Activated T-cell treated with anti-CD3 and anti-CD28 coated beads, Interleukin-2, amount 50 U/mL, for 72 hours (primary cell): ENCODE results near the gene DHCR24. TPM values are rescaled to one million over a fixed set of nuclear protein-coding genes. Genes with fewer than 3 reads are reported as not detected.

ENCODE experiments used
- ATAC-seq, 2 donors: fragments of 150-1000 bp; cut with Tn5 transposase; replicated peaks in 1 of 2; 2 replicates each; pipeline ENCODE4 v1.10.0; 2021; ENCODE audit warnings: moderate library complexity in 2 of 2, mild to moderate bottlenecking in 1 of 2
- DNase-seq, 2 donors: peaks; one replicate each; pipeline ENCODE4 v3.0.0; 2021 to 2022; ENCODE audit warnings: mixed read lengths in 1 of 2
- H3K27ac Mint-ChIP-seq: one replicate; pipeline ENCODE4 v1.8.0; 2022; ENCODE audit warnings: mild to moderate bottlenecking, moderate library complexity, mixed read lengths
- H3K27me3 Mint-ChIP-seq: one replicate; pipeline ENCODE4 v1.8.0; 2022; ENCODE audit warnings: low read depth, mixed read lengths
- H3K36me3 Mint-ChIP-seq, 2 donors: one replicate each; pipeline ENCODE4 v1.8.0; 2022; ENCODE audit warnings: mixed read lengths in 2 of 2, mild to moderate bottlenecking in 1 of 2; ENCODE audit not compliant: insufficient read depth in 2 of 2
- H3K4me1 Mint-ChIP-seq: one replicate; pipeline ENCODE4 v1.8.0; 2022; ENCODE audit warnings: low read depth, mixed read lengths
- H3K4me3 Mint-ChIP-seq, 2 donors: one replicate each; pipeline ENCODE4 v1.8.0; 2022; ENCODE audit warnings: mild to moderate bottlenecking in 2 of 2, mixed read lengths in 2 of 2, moderate library complexity in 2 of 2
- H3K9me3 Mint-ChIP-seq, 2 donors: one replicate each; pipeline ENCODE4 v1.8.0; 2022; ENCODE audit warnings: mixed read lengths in 2 of 2
- total RNA-seq, 2 donors: library from RNA; stranded (reverse); gene quantifications; one replicate each; pipeline ENCODE4 v1.2.3, GENCODE V29; 2022

The DHCR24 gene
- total RNA-seq, 2 donors from 2014 or later, result 17.3 to 17.7 TPM

DNA sequence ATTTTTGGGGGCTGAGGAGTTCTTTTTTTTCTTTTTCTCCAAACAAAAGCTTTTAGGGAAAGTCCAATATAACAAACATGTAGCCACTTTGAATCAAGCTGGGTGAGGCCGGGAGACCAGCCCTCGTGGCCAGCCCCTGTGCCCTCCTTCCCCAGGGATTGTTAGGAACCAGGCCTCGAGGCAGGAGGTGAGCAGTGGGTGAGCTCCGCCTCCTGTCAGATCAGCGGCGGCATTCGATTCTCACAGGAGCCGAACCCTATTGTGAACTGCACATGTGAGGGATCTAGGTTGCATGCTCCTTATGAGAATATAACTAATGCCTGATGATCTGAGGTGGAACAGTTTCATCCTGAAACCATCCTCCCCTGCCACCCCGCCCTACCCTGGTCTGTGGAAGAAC lies 44.0 kb downstream of the DHCR24 start:
- no peaks in the 10 kb centered on the region for H3K9me3 Mint-ChIP-seq
- H3K27ac Mint-ChIP-seq, result no peak overlapping the region
- no peak overlapping the region for H3K4me3 Mint-ChIP-seq
- ATAC-seq, result no peak
- H3K4me1 Mint-ChIP-seq, result no peaks in the 10 kb centered on the region
- H3K36me3 Mint-ChIP-seq, result no peaks in the 10 kb centered on the region
- H3K27me3 Mint-ChIP-seq, result no peaks in the 10 kb centered on the region
- DNase-seq, result no peak

GRCh38 chr1:54842206-54842915 lies 44.6 kb downstream of the DHCR24 start:
- Mint-ChIP-seq H3K4me1 (no peaks in the 10 kb centered on the region), H3K27me3 (no peaks in the 10 kb centered on the region), H3K9me3 (no peaks in the 10 kb centered on the region), H3K36me3 (no peaks in the 10 kb centered on the region), H3K27ac (no peak overlapping the region), H3K4me3 (no peak overlapping the region)
- ATAC-seq, result no peak
- no peak for DNase-seq

- no peaks in the 10 kb centered on the region for H3K27me3 Mint-ChIP-seq
- H3K4me1 Mint-ChIP-seq, result no peaks in the 10 kb centered on the region
- H3K36me3 Mint-ChIP-seq, result no peaks in the 10 kb centered on the region
- ATAC-seq (no peak), DNase-seq (no peak)
- no peak overlapping the region for H3K27ac Mint-ChIP-seq
- no peak overlapping the region for H3K4me3 Mint-ChIP-seq
- H3K9me3 Mint-ChIP-seq, result no peaks in the 10 kb centered on the region
Measured at GRCh38 chr1:54839824-54840223, 47.2 kb downstream of the DHCR24 start.

DNA sequence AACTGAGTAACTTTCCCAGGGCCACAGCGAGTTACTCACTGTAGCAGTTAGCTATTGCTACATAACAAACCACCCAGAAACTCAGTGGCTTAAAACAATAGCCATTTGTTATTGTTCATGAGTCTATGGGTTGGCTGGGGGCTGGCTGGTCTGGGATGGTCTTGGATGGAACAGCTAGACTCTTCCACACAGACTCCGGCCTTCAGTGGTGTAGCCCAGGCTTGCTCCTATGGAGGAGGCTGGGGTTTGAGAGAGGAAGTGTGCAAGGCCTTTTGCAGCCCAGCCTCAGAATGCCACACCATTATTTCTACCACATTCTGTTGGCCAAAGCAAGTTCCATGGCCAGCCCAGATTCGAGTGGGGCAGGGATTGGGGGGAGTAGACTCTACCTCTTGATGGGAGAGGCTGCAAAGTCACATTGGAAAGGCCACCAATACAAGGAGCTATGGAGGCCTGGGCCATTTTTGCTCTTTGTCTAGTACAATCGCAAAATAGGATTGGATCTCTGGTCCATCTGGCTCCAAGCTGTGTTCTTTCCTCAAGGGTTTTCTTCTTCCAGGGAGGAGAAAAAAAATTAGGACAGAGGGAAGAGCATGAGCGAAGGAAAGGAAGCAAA lies 48.3 kb downstream of the DHCR24 start:
- DNase-seq, result no peak
- H3K4me3 Mint-ChIP-seq, result no peak overlapping the region
- no peaks in the 10 kb centered on the region for H3K9me3 Mint-ChIP-seq
- no peak for ATAC-seq
- no peaks in the 10 kb centered on the region for H3K36me3 Mint-ChIP-seq
- H3K27ac Mint-ChIP-seq, result no peak overlapping the region
- no peaks in the 10 kb centered on the region for H3K27me3 Mint-ChIP-seq
- H3K4me1 Mint-ChIP-seq, result no peaks in the 10 kb centered on the region

DNA sequence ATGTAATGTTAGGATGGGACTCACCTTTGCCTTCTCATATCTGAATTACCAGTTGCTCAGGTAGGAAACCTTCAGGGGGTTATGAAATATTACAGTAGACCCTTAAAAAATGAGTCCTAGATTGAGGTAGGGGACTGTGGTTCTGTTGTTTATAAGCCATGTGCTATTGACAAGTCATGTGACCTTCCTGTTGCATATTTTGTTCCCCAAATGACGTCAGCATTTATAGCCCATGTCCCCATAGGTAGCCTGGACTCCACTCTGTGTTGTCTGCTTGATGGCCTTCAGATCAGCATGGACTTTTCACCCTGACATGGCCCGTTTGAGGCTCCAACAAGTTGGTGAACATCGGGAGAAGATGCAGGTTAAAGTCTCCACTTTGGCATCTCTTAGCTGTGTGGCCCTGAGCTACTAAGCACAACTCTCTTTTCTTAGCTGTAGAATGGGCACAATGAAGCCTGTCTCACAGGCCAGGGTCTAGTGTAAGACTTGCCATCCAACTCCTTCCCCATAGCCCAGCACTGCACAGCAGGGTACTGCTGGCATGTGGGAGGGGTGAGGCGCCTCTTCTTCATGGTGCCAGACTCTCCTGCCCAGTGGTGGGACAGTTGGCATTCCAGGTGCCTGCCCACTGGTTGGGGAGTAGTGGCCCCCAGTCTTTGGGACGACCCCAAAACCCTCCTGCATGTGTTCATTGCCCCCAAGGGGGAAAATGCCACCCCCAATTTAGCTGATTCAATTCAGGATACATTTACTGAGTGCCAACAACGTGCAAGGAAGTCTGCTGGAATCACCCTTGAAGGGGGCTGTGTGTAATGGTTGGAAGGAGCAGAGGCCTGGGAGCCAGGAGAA lies 49.8 kb downstream of the DHCR24 start:
- no peaks in the 10 kb centered on the region for H3K27me3 Mint-ChIP-seq
- H3K27ac Mint-ChIP-seq, result no peak overlapping the region
- no peak for ATAC-seq
- H3K4me1 Mint-ChIP-seq, result no peaks in the 10 kb centered on the region
- no peaks in the 10 kb centered on the region for H3K9me3 Mint-ChIP-seq
- H3K36me3 Mint-ChIP-seq, result no peaks in the 10 kb centered on the region
- no peak overlapping the region for H3K4me3 Mint-ChIP-seq
- DNase-seq, result no peak

DNA sequence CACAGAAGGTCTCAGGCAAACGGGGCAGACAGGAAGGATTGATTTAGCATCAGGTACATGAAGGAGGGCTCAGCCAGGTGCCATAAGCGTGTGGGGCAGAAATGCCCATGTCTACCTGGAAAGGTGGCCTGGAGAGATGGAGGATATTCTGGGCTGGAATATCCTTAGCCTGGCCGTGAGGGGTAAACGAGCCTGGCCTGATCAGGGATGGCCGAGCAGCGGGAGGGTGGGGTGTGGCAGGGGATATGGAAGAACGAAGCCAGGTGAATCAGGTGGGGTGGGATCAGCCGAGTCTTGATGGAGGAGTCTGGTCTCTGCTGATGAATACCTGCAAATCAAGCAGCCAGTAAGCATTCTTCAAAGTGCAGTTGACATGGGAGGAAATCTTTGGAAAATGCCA lies 50.4 kb downstream of the DHCR24 start:
- no peaks in the 10 kb centered on the region for H3K36me3 Mint-ChIP-seq
- no peak overlapping the region for H3K4me3 Mint-ChIP-seq
- no peak for ATAC-seq
- no peaks in the 10 kb centered on the region for H3K4me1 Mint-ChIP-seq
- no peak overlapping the region for H3K27ac Mint-ChIP-seq
- H3K27me3 Mint-ChIP-seq, result no peaks in the 10 kb centered on the region
- H3K9me3 Mint-ChIP-seq, result peaks cover 0 to under 1% of the 10 kb centered on the region in 2 donors
- DNase-seq, result no peak

GRCh38 chr1:54835970-54836369 lies 51.0 kb downstream of the DHCR24 start:
- Mint-ChIP-seq H3K36me3 (peaks cover 0 to 2% of the 10 kb centered on the region in 2 donors), H3K27me3 (peaks cover 5% of the 10 kb centered on the region), H3K4me3 (no peak overlapping the region), H3K4me1 (no peaks in the 10 kb centered on the region), H3K27ac (no peak overlapping the region), H3K9me3 (peaks cover 0 to 2% of the 10 kb centered on the region in 2 donors)
- DNase-seq (no peak), ATAC-seq (no peak)

DNA sequence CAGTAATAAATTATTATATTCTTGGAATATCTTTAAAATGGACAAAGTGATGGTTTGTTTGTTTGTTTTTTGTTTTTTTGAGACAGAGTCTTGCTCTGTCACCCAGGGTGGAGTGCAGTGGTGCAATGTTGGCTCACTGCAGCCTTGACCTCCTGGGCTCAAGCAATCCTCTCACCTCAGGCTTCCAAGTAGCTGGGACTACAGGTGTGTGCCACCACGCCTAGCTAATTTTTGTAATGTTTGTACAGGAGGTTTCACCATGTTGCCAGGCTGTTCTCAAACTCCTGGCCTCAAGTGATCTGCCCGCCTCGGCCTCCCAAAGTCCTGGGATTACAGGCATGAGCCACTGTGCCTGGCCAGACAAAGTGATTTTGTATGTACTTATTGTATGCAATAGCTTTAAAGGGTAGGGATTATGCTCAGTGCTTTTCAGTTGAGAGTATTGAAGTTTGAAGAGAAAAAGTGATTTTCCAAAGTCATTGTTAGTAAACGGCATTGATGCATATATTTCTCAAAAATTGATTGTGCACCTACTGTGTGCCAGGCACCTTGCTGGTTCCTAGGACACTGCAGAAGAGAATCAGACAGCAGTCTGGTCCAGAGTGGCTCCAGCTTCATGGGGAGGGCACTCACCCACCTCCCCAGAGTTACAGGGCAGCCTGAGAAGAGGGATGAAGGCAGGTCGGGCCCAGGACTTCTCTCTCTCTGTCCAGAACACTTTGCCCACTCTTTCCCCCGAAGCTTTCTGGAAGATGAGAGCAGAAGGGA lies 51.7 kb downstream of the DHCR24 start:
- DNase-seq, result no peak
- H3K4me3 Mint-ChIP-seq, result no peak overlapping the region
- H3K27me3 Mint-ChIP-seq, result peaks cover 11% of the 10 kb centered on the region
- H3K9me3 Mint-ChIP-seq, result peaks cover 0 to 2% of the 10 kb centered on the region in 2 donors
- ATAC-seq, result no peak
- peaks cover 3 to 5% of the 10 kb centered on the region in 2 donors for H3K36me3 Mint-ChIP-seq
- no peak overlapping the region for H3K27ac Mint-ChIP-seq
- H3K4me1 Mint-ChIP-seq, result no peaks in the 10 kb centered on the region

- ATAC-seq (no peak), DNase-seq (no peak)
- Mint-ChIP-seq H3K36me3 (peaks cover 5% of the 10 kb centered on the region in 2 donors), H3K27ac (no peak overlapping the region), H3K4me3 (no peak overlapping the region), H3K4me1 (no peaks in the 10 kb centered on the region), H3K9me3 (peaks cover 0 to 3% of the 10 kb centered on the region in 2 donors), H3K27me3 (peaks cover 11% of the 10 kb centered on the region)
Measured at GRCh38 chr1:54834007-54834541, 52.9 kb downstream of the DHCR24 start.

DNA sequence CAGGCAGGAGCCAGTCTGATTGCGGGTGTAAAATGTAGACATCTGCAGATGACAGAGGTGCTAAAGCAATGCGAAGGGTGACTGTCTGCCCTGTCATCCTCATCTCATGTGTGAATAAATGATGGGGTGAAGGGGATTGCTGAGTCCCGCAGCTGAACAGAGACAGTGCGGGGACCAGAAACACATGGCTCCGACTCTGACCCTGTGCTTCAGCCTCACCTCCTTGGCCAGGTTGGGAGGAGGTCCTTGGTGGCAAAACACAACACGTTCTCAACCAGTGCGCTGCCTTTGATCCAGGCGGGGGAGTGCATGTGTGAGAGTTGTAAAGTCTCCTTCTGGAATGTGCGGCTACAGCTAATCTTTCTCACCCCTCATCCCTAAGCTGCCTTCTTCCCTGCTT lies 53.9 kb downstream of the DHCR24 start:
- H3K4me1 Mint-ChIP-seq, result no peaks in the 10 kb centered on the region
- peaks cover 5 to 8% of the 10 kb centered on the region in 2 donors for H3K36me3 Mint-ChIP-seq
- ATAC-seq, result no peak
- H3K9me3 Mint-ChIP-seq, result peaks cover 3% of the 10 kb centered on the region in 2 donors
- no peak overlapping the region for H3K4me3 Mint-ChIP-seq
- H3K27ac Mint-ChIP-seq, result no peak overlapping the region
- H3K27me3 Mint-ChIP-seq, result peaks cover 11% of the 10 kb centered on the region
- DNase-seq, result no peak

DNA sequence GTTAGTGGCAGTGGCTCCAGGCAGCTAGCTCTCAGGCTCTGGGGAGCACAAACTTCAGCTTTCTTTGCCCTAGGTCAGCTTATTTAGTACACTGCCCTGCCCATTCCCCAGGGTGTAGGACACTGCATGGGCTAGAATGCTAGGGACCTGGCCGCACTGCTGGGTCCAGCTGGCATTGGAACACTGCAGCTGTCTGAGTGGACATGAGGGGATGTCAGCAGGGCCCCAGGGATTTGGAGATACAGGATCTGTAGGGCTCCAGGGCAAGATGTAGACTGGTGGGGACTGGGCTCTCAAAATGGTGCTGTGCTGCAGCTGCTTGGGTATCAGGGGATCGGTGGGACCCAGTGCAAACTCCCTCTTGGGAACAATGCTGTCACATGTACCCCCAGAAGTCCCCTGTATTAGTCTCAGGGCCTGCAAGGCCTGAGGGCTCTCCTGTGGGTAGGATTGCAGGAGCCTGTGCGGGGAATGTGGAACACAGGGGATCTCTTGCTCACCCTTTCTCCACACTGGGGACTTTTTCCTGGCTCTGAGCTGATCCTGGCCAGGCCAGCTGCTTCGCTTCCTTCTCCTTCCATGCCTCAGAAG lies 60.7 kb downstream of the DHCR24 start:
- Mint-ChIP-seq H3K4me1 (no peaks in the 10 kb centered on the region), H3K4me3 (no peak overlapping the region), H3K9me3 (peaks cover 12 to 14% of the 10 kb centered on the region in 2 donors), H3K27me3 (peaks cover 9% of the 10 kb centered on the region), H3K36me3 (peaks cover 17 to 21% of the 10 kb centered on the region in 2 donors), H3K27ac (no peak overlapping the region)
- no peak for DNase-seq
- ATAC-seq, result no peak

- H3K27me3 Mint-ChIP-seq, result peaks cover 3% of the 10 kb centered on the region
- H3K27ac Mint-ChIP-seq, result no peak overlapping the region
- no peak overlapping the region for H3K4me3 Mint-ChIP-seq
- DNase-seq (no peak), ATAC-seq (no peak)
- H3K9me3 Mint-ChIP-seq, result peaks cover 12 to 14% of the 10 kb centered on the region in 2 donors
- peaks cover 13 to 20% of the 10 kb centered on the region in 2 donors for H3K36me3 Mint-ChIP-seq
- H3K4me1 Mint-ChIP-seq, result no peaks in the 10 kb centered on the region
Measured at GRCh38 chr1:54825696-54826095, 61.3 kb downstream of the DHCR24 start.
